DOHH2 (cell line): ENCODE measurements around the gene ERAP2.

ENCODE experiments used
- H3F3A ChIP-seq: fragments of 200-600 bp; sonication (generic), shearing (Covaris generic); 2 replicates; pipeline ENCODE4 v1.6.0; 2016; ENCODE audit warnings: antibody characterized with exemption, mild to moderate bottlenecking; ENCODE audit not compliant: control insufficient read depth, insufficient read depth
- H3K27ac ChIP-seq: fragments of 200-600 bp; sonication (generic); 2 replicates; pipeline ENCODE4 v1.5.1; 2014; ENCODE audit warnings: low read depth, mild to moderate bottlenecking, low read length, moderate library complexity
- H3K27me3 ChIP-seq: fragments of 200-600 bp; sonication (generic); 2 replicates; pipeline ENCODE4 v1.6.1; 2014; ENCODE audit warnings: mild to moderate bottlenecking, low read length, mixed read lengths; ENCODE audit not compliant: control insufficient read depth
- H3K36me3 ChIP-seq: fragments of 200-600 bp; sonication (generic); 2 replicates; pipeline ENCODE4 v1.6.1; 2014; ENCODE audit warnings: mild to moderate bottlenecking, low read length, moderate library complexity, mixed read lengths; ENCODE audit not compliant: control insufficient read depth
- H3K4me1 ChIP-seq: fragments of 200-600 bp; sonication (generic); 2 replicates; pipeline ENCODE4 v1.6.1; 2014; ENCODE audit warnings: mild to moderate bottlenecking, low read length, mixed read lengths; ENCODE audit not compliant: control insufficient read depth
- H3K4me2 ChIP-seq: fragments of 200-600 bp; sonication (generic); 2 replicates; pipeline ENCODE4 v1.6.0; 2014; ENCODE audit warnings: mild to moderate bottlenecking, low read length, moderate library complexity
- H3K4me3 ChIP-seq: fragments of 200-600 bp; sonication (generic); 2 replicates; pipeline ENCODE4 v1.5.1; 2014; ENCODE audit warnings: mild to moderate bottlenecking, low read length, mixed read lengths
- H3K79me2 ChIP-seq: fragments of 200-600 bp; sonication (generic); 2 replicates; pipeline ENCODE4 v1.6.1; 2014; ENCODE audit warnings: mild to moderate bottlenecking, low read length, mixed read lengths; ENCODE audit not compliant: control insufficient read depth
- H3K9me2 ChIP-seq: fragments of 200-600 bp; sonication (generic); replicated peaks from 2 replicates; pipeline ENCODE4 v1.6.1; 2014; ENCODE audit warnings: mild to moderate bottlenecking, low read length, mixed read lengths; ENCODE audit not compliant: control insufficient read depth
- H3K9me3 ChIP-seq: fragments of 200-600 bp; sonication (generic); 2 replicates; pipeline ENCODE4 v1.6.1; 2014; ENCODE audit warnings: antibody characterized with exemption, low read length, mixed read lengths; ENCODE audit not compliant: control insufficient read depth, insufficient read depth
- H4K20me1 ChIP-seq: fragments of 200-600 bp; sonication (generic); 2 replicates; pipeline ENCODE4 v1.6.0; 2014; ENCODE audit warnings: low read depth, mild to moderate bottlenecking, antibody characterized with exemption, low read length, moderate library complexity; ENCODE audit not compliant: control insufficient read depth, insufficient read depth
- CTCF ChIP-seq: fragments of 200-600 bp; sonication (generic); IDR thresholded peaks from one replicate; pipeline ENCODE4 v1.5.1; 2014; ENCODE audit warnings: antibody characterized with exemption, mild to moderate bottlenecking, low read depth, low read length; ENCODE audit not compliant: poor library complexity, severe bottlenecking
- EZH2phosphoT487 ChIP-seq: fragments of 200-600 bp; sonication (generic); IDR thresholded peaks from 2 replicates; pipeline ENCODE4 v1.6.1; 2017; ENCODE audit warnings: borderline replicate concordance, mild to moderate bottlenecking, antibody characterized with exemption, low read length, moderate library complexity, mixed read lengths

ERAP2 gene

GRCh38 chr5:96942078-96942477 is 65.8 kb downstream of the ERAP2 start:
- no peak for TF ChIP-seq EZH2phosphoT487
- TF ChIP-seq CTCF: no peak
- Histone ChIP-seq H3K79me2 (peaks cover 95% of the 10 kb centered on the region), H3K4me1 (peaks cover 48% of the 10 kb centered on the region), H3F3A (0 out of 2 replicates have a peak, but pooled peaks cover 4% of the 10 kb centered on the region), H3K36me3 (peaks cover 45% of the 10 kb centered on the region), H3K9me3 (no peaks in the 10 kb centered on the region), H3K4me3 (no peak overlapping the region), H3K4me2 (no peak overlapping the region), H3K27ac (no peak overlapping the region), H3K9me2 (no peaks in the 10 kb centered on the region), H3K27me3 (no peaks in the 10 kb centered on the region), H4K20me1 (0 out of 2 replicates have a peak, but pooled peaks cover 10% of the 10 kb centered on the region)

GRCh38 chr5:96942911-96943310 is 66.6 kb downstream of the ERAP2 start:
- Histone ChIP-seq H3K27ac (no peak overlapping the region), H3K4me3 (no peak overlapping the region), H3K4me2 (no peak overlapping the region), H3K9me2 (no peaks in the 10 kb centered on the region), H3K9me3 (no peaks in the 10 kb centered on the region), H3K27me3 (no peaks in the 10 kb centered on the region), H3K36me3 (peaks cover 38% of the 10 kb centered on the region), H3K4me1 (peaks cover 40% of the 10 kb centered on the region), H4K20me1 (0 out of 2 replicates have a peak, but pooled peaks cover 7% of the 10 kb centered on the region), H3F3A (0 out of 2 replicates have a peak, but pooled peaks cover 4% of the 10 kb centered on the region), H3K79me2 (peaks cover 95% of the 10 kb centered on the region)
- no peak for TF ChIP-seq EZH2phosphoT487
- no peak for TF ChIP-seq CTCF

GRCh38 chr5:96943799-96944198 is 67.5 kb downstream of the ERAP2 start:
- Histone ChIP-seq H3K27me3 (no peaks in the 10 kb centered on the region), H4K20me1 (0 out of 2 replicates have a peak, but pooled peaks cover 6% of the 10 kb centered on the region), H3F3A (0 out of 2 replicates have a peak, but pooled peaks cover 4% of the 10 kb centered on the region), H3K9me2 (no peaks in the 10 kb centered on the region), H3K9me3 (no peaks in the 10 kb centered on the region), H3K36me3 (peaks cover 29% of the 10 kb centered on the region), H3K27ac (no peak overlapping the region), H3K4me3 (no peak overlapping the region), H3K4me1 (peaks cover 31% of the 10 kb centered on the region), H3K4me2 (no peak overlapping the region), H3K79me2 (peaks cover 95% of the 10 kb centered on the region)
- TF ChIP-seq CTCF (no peak), EZH2phosphoT487 (no peak)
